NCI-H345 treated with DMSO at 0.1 percent for 48 hours (cell line): Measurements from ENCODE around the gene ACYP2.
A peak's percentile ranks its signal among the peaks of the same experiment; 100 is the strongest.
"Not testable (repeated sequence)": the region's sequence is repeated elsewhere in the genome, so short reads cannot be mapped to it uniquely, and the experiment has no call there.

ENCODE experiments used
- DNase-seq: peaks from one replicate; lab custom pipeline; 2025; ENCODE audit not compliant: unreplicated experiment; lab: John Stamatoyannopoulos, UW

Gene ACYP2

DNA sequence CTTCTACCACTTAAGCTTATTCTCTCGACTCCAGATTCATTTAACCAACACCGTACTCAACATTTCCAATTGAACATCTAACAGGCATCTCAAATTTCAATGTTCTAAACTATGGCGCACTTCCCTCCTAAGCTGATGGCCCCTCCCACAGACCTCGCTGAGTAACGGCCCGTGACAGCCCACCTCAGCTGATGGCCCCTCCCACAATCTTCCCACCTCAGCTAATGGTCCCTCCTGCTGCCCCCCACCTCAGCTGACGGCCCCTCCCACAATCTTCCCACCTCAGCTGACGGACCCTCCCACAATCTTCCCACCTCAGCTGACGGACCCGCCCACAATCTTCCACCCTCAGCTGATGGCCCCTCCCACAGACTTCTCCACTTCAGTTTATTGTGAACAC lies 197.7 kb downstream of the ACYP2 start:
- no peak for DNase-seq

GRCh38 chr2:54317973-54318372 lies 202.6 kb downstream of the ACYP2 start:
- no peak for DNase-seq

DNA sequence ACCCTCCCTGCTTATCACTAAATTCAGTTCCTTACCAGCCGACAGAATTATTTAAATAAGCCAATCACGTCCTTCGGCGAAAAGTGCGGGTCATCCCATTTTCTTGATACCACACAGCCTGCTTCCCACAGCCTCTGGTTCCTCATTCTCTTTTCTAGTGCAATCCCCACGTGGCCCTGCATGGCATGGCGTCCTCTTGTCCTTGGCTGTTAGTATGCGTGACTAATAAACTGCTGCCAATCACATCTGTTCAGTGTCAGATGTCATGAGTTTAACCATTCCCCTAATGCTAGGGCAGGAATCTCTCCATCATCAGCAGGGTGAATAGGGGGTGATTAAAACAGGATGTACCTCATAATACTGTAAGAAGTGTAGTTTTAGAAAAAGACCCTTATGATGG lies 203.4 kb downstream of the ACYP2 start:
- DNase-seq: no peak

GRCh38 chr2:54321047-54321446 lies 205.6 kb downstream of the ACYP2 start:
- no peak for DNase-seq

DNA sequence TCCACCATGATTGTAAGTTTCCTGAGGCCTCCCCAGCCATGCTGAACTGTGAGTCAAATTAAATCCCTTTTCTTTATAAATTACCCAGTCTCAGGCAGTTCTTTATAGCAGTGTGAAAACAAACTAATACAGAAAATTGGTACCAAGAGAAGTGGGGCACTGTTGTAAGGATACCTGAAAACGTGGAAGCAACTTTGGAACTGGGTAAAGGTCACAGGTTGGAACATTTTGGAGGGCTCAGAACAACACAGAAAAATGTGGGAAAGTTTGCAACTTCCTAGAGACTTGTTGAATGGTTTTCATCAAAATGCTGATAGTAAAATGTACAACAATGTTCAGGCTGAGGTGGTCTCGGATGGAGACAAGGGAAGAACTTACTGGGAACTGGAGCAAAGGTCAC lies 209.1 kb downstream of the ACYP2 start:
- DNase-seq: not testable (repeated sequence)

- DNase-seq: no peak
Observed at GRCh38 chr2:54325148-54325547, 209.7 kb downstream of the ACYP2 start.

GRCh38 chr2:54329482-54330161 lies 214.2 kb downstream of the ACYP2 start:
- DNase-seq: peak; percentile 49

DNA sequence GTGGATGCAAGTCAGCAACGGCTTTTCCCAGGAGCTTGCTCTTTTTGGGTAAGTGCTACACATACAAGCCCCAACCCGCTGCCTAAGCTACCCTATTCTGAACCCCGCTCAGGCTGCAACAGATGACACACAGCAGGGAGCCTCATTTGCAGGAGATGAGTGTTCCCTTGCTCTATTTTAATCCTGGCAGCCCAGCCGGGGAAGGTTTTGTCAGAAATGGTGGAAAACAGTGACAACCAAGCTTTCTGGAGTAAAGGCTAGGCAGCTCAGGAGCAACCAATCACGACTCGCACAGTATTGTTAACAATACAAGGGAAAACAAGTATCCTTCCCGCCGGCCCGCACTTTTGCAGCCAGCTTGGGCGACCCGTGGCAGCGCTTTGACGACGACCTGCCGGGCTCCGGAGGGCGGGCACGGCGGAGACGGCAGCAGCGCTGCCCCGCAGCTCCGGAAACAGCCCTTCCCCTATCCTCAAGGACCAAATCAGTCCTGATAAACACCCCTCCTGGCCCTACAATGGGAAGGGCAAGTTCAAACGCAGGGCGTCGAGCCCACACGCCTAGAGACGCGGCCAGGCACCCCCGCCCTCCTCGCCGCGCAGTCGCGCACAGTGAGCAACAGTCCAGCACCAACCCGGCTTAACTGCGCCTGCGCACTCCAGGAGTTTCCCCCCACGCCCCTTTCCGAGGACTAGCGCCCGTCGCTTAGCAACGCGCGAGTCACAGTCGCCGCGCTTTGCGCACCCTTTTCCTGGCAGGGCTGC lies 214.9 kb downstream of the ACYP2 start:
- DNase-seq: peak; percentile 96

- DNase-seq: peak; percentile 14
Observed at GRCh38 chr2:54330926-54331835, 215.8 kb downstream of the ACYP2 start.

- DNase-seq: no peak
Observed at GRCh38 chr2:54332386-54332785, 217.0 kb downstream of the ACYP2 start.

DNA sequence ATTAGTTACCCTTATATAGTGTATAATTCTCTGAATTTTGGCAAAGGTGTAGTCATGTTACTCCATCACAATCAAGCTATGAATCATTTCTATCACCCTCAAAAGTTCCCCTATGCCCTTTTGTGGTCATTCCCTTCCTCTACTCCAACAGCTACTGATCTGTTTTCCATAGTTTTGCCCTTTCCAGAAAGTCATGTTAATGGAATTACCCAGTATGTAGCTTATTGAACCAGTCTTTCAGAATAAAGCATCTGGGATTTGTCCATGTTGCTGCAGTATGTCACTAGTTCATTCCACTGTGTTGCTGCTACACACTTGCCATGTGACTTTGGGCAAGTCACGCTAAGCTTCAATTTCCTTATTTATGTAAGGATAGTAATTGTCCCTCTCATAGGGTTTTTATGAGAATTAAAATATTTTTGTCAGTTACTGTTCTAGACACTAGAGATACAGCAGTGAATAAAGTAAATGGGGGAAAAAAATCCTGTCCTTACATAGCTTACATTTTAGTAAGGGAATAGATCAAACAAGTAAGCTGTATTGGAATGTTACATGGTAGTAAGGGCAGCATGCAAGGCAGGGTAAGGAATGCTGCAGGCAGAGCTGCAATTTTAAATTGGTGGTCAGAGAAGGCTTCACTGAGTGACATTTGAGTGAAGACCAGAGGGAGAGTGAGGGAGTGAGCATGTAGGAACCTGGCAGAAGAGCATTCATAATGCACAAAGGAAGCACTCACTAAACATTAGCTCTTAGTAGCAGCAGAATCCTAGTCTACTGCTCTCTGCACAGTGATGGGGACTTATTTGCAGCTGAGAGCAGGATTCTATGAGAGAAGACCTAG lies 220.9 kb downstream of the ACYP2 start:
- DNase-seq: no peak

GRCh38 chr2:54336977-54337255 lies 221.5 kb downstream of the ACYP2 start:
- DNase-seq: no peak

DNA sequence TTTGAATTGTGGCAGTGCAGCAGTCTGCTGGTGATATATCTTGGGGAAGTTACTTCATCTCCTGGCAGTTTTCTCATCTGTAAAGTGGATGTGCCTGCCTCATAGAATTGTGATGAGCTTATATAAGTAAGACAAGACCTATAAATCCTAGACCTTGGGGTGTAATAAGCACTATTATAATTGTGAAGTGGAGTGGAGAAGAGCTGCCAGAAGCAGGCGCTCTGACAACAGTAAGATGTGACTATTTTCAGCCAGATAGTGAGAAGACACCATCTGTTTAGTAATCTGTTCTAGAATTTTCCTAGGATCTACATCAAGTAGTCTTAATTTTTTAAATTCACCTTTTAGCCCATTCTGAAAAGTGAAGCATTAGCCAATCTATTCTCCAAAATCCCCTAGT lies 226.2 kb downstream of the ACYP2 start:
- no peak for DNase-seq

- no peak for DNase-seq
Observed at GRCh38 chr2:54342603-54343002, 227.2 kb downstream of the ACYP2 start.

- DNase-seq: no peak
Observed at GRCh38 chr2:54347622-54348021, 232.2 kb downstream of the ACYP2 start.

- no peak for DNase-seq
Observed at GRCh38 chr2:54348646-54349045, 233.2 kb downstream of the ACYP2 start.

DNA sequence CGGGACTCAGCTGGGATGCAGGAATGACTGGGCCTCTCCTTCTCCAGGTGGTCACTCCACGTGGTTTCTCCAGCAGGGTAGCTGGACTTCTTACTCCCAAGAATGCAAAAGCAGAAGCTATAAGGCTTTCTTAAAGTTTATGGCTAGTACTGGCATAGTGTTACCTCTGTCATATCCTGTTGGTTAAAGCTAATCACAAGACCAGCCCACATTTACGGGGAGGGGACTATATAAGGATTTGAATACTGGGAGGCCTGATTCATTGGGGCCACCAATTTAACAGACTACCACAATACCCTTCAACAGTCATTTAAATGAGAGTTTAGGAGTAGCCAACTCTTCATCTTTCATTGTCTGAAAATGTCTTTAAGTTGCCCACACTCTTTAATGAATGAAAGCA lies 235.0 kb downstream of the ACYP2 start:
- no peak for DNase-seq

- no peak for DNase-seq
Observed at GRCh38 chr2:54353216-54353615, 237.8 kb downstream of the ACYP2 start.
